GM18519 (cell line): ENCODE measurements around the gene GPR180.
A peak's percentile ranks its signal among the peaks of the same experiment; 100 is the strongest.
"Not testable (repeated sequence)": the region's sequence is repeated elsewhere in the genome, so short reads cannot be mapped to it uniquely, and the experiment has no call there.

Experiments
- ATAC-seq: cut with Tn5 transposase; IDR thresholded peaks from one replicate; pipeline ENCODE4 v1.9.1; 2021; ENCODE audit warnings: mild to moderate bottlenecking, moderate library complexity; ENCODE audit not compliant: unreplicated experiment, low FRiP score

Gene GPR180

DNA sequence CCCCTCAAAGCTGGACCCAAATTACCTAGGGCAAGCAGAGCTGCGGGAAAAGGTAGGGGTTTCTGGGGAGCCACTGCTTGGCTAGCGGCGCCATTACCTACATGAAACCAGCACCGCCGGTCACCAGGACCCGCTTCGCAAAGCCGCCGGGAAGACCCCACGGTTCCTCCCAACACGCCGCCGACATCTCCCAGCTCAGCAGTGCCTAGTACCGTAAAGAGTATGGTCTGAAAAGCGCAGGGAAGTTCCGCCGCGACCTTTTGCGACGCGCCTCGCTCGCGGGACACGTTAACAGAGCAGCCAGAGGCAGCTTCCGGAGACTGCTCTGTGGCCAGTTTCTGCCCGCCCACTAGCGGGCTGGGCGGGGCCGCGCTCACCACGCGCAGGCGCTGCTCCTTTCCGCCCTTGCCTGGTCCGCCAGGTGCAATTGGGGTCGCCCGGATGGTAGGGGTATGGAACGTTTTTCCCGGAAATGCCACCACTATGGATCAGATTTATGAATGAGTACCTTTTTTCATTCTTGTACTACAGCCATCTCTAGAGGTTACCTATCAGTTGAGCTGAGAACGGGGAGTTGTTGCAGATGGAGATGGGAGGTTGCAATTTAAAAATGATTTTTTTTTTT lies 5.6 kb upstream of the GPR180 start, which contains the start of gene TGDS:
Gene TGDS, minus strand, starts transcription at position 203 of the 625 bp plus-strand sequence. Its CDS starts 16 bp downstream, at position 187.
- peak; percentile 93 for ATAC-seq

DNA sequence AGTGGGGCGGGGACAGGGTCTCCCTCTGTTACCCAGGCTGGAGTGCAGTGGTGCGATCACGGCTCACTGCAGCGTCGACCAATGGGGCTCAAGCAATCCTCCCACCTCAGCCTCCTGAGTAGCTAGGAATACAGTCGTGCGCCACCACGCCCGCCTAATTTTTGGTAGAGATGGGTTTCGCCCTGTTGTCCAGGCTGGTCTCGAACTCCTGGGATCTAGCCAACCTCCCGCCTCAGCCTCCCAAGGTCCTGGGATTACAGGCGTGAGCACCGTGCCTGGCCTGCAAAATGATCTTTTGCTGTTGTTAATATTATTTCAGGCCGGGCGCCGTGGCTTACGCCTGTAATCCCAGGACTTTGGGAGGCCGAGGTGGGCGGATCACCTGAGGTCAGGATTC lies 5.1 kb upstream of the GPR180 start:
- no peak for ATAC-seq

GRCh38 chr13:94598281-94598680 lies 3.4 kb upstream of the GPR180 start:
- no peak for ATAC-seq

GRCh38 chr13:94599877-94600276 lies 1.8 kb upstream of the GPR180 start:
- no peak for ATAC-seq

GRCh38 chr13:94602467-94602866 lies 810 bp downstream of the GPR180 start:
- ATAC-seq: no peak

DNA sequence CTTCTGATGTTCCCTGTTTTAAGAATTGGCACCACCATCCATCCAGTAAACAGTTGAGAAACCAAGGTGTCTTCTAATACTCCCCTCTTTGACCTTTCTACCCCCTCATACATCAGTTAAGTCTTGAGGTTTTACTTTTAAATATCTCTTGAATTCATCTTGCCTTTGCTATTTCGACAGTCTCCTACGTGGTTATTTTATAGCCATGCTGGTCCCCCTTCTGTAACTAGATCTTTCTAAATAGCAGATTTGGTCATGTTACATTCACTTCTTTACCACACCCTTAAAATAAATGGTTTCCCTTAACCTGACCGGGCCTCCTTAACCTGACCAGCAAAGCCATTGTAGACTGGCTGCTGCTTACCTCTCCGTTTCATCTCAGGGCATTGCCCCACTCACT lies 5.4 kb downstream of the GPR180 start:
- no peak for ATAC-seq

GRCh38 chr13:94607939-94608338 lies 6.3 kb downstream of the GPR180 start:
- no peak for ATAC-seq

- no peak for ATAC-seq
These were observed 6.9 kb downstream of the GPR180 start for GRCh38 chr13:94608586-94608985.

DNA sequence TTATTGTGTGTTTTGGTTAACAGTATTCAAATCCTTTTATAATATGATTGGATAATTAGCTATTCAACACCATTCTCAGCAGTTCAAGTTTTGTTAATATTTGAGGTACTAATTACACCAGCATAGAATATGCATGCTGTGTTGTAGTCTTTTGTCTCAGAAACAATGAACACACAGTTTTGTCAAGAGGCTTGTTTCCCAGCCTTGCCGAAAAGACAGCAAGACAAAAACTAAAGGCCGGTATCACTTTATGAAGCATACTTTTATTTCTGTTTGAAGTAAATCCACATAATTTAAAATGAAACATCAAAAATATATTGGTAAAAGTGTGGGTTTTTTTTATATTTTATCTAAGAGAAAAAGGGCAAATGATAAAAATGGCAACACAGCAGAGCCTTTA lies 7.5 kb downstream of the GPR180 start:
- no peak for ATAC-seq

GRCh38 chr13:94610475-94610874 lies 8.8 kb downstream of the GPR180 start:
- no peak for ATAC-seq

DNA sequence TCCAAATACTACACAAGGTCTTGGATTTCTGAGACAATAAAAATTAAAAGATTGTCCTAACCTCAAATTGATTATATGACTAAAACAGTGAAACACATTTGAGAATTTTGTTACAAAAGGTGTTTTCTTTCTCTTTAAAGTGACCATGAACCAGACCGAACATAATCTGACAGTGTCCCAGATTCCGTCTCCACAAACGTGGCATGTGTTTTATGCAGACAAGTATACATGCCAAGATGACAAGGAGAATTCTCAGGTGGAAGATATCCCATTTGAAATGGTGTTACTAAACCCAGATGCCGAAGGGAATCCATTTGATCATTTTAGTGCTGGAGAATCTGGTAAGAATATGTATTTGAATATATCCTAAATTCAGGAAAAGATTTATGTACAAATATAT lies 10.4 kb downstream of the GPR180 start:
- no peak for ATAC-seq

GRCh38 chr13:94613051-94613450 lies 11.4 kb downstream of the GPR180 start:
- ATAC-seq: no peak

DNA sequence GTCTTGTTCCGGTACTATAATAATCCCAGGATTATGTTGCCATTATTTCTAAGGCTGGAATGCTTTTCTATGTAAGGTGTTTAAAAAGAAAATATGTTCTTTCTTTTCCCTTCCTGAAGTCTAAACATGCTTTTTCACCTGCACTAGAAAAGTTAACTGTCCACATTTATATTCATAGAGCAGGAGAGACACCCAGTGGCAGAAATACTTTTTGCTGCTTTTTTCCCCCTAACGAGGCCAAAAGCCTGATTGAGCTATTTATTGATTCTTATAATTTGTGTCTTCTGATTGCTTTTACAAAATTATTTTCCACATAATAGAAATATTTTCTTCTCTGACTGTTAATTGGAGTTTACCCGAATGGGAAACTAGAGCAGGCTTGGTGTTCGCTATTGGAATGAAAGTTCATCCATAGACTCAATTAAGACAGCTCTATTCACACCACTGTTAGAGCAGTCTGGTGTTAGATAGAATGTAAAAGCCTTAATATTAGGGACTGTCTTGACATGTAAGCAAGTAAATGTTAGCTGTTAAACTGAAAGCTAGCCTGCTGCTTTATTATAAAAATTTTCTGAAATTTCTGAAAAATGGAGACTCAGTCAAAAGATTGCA lies 15.8 kb downstream of the GPR180 start:
- ATAC-seq: peak; percentile 37

DNA sequence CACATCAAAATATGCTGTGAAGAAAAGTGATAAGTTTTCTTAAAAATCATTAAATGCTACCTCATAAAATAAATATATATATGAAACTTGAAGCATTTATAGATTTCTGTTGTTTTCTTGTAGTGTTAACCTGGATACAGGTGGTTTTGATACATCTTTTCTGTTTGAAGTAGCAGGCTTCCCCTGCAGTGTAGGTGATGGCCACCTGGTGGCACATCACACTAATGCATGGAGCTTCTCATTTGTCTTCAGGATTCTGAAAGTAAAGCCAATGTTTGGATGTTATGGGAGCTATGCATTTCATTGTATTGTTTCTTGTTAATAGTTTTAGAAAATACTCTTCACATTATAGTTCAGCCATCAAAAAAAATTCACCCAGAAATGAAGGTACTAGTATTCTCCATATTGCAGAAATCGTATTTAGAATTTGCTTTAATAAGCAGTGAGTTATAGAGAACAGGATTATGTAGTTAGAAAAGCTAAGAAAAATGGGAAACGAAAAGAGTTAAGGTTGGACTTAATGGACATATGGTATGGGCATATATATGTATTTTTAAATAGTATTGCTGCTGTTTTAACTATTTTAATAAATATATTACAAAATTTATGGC lies 18.7 kb downstream of the GPR180 start:
- peak; percentile 76 for ATAC-seq

DNA sequence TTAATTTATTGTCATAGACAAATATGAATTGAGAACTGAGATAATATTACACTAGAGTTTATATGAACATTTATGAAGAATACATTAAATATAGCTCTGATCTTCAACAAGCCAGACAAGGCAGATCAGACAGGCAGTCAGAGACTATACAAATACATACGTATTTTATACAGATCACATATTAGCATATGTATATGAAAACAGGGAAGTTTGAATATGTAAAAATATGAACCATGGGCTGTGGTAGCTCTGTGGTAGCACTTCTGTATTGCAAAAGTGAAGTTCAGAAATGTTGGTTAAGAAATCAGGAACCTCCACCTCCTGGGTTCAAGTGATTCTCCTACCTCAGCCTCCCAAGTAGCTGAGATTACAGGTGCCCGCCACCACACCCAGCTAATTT lies 20.7 kb downstream of the GPR180 start:
- no peak for ATAC-seq

DNA sequence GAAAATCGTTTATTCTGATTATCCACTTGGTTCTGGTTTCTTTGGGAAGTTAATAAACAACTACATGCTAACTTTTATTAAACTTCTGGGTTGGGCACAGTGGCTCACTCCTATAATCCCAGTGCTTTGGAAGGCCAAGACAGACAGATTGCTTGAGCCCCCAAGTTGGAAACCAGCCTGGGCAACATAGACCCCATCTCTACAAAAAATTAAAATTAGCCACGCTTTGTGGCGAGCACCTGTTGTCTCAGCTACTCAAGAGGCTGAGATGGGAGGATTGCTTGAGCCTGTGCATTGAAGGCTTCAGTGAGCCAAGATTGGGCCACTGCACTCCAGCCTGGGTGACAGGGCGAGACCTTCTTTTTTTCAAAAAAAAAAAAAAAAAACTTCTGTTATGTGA lies 21.7 kb downstream of the GPR180 start:
- no peak for ATAC-seq

- ATAC-seq: no peak
These were observed 29.2 kb downstream of the GPR180 start for GRCh38 chr13:94630858-94631257.

DNA sequence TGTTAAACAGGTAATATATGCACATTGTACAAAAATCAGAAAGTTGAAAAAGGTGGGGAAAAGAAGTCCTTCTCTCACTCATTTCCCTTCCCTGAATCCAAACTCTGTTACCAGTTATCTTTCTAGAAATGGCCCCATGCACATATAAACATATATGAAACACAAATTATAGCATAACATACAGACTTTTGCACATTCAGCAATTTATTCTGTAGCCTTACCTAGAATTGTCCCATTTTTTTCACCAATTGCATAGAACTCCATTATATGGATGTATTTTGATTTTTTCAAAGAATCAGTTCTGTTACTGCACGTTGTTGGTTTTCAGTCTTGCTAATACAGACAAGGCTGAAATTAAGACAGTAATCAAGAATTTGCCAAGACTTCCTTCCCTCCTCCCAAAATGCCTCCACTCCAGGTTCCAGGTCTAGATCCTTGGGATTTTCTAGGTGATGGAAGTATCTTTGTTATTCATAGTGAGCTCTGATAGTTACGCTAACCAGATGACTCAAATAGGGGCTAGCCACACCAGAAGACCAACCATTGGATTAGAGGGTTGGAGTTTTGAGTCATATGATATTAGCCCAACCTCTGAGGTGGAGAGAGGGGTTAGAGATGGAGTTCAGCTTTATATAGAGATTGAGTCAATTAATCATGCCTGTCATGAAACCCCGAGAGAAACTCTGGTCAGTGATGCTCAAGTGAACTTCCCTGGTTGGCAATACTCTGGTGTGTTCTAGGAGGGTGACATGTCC lies 30.7 kb downstream of the GPR180 start:
- no peak for ATAC-seq

GRCh38 chr13:94636096-94636495 lies 34.4 kb downstream of the GPR180 start:
- ATAC-seq: not testable (repeated sequence)

- no peak for ATAC-seq
These were observed 35.4 kb downstream of the GPR180 start for GRCh38 chr13:94636942-94637578.

DNA sequence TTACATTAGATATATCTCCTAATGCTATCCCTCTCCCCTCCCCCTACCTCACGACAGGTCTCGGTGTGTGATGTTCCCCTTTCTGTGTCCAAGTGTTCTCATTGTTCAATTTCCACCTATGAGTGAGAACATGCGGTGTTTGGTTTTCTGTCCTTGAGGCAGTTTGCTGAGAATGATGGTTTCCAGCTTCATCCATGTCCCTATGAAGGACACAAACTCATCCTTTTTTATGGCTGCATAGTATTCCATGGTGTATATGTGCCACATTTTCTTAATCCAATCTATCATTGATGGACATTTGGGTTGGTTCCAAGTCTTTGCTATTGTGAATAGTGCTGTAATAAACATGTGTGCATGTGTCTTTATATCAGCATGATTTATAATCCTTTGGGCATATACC lies 36.0 kb downstream of the GPR180 start:
- ATAC-seq: not testable (repeated sequence)
